HepG2 (cell line): Measurements from ENCODE around the gene SMARCAD1. TPM values are rescaled to one million over a fixed set of nuclear protein-coding genes. Genes with fewer than 3 reads are reported as not detected.

Source experiments
- ATAC-seq: fragments of 200-7000 bp; cut with Tn5 transposase; 3 replicates; pipeline ENCODE4 v1.9.1; 2020; ENCODE audit warnings: mild to moderate bottlenecking, moderate library complexity
- BruUV-seq: library from RNA; stranded (reverse); fragments of 400-500 nt; replicated peaks from 2 replicates; lab custom pipeline; 2021; lab: Mats Ljungman, UMichigan
- CTCF ChIA-PET: fragments of 300-600 bp; formaldehyde crosslinking; extraction: SDS; loops from one replicate; lab custom pipeline; 2021; ENCODE audit warnings: low total read pairs, inconsistent platforms, low intra/inter-chr PET ratio; lab: Yijun Ruan, JAX
- POLR2A ChIA-PET: fragments of 350-600 bp; sonication (Branson Sonifier 250); formaldehyde crosslinking; loops from one replicate; lab custom pipeline; 2020; ENCODE audit warnings: antibody characterized with exemption, inconsistent platforms; lab: Yijun Ruan, JAX
- DNase-seq: peaks from one replicate; pipeline ENCODE4 v3.0.0-alpha.2; 2015; ENCODE audit warnings: low spot score
- FAIRE-seq: peaks from 3 replicates; lab custom pipeline; 2011; peaks lifted over from hg19 to GRCh38; lab: Jason Lieb, UNC
- H2AFZ ChIP-seq: one replicate; pipeline ENCODE4 v1.6.1; 2011; ENCODE audit warnings: low read length, inconsistent platforms
- H3K27ac ChIP-seq: fragments of 300-600 bp; 3 replicates; pipeline ENCODE4 v1.8.0; 2011; ENCODE audit warnings: mixed run types, mild to moderate bottlenecking, mixed read lengths, low read length, inconsistent platforms; ENCODE audit not compliant: insufficient read depth; ENCODE audit errors: extremely low read length
- H3K27me3 ChIP-seq, 2 experiments: fragments of 200-600 bp in 1 of 2; 2 replicates in 1 of 2; 3 replicates in 1 of 2; pipeline versions ENCODE4 v1.6.0 to v1.8.0; 2011; ENCODE audit warnings: low read length in 2 of 2, mild to moderate bottlenecking in 2 of 2, moderate library complexity in 2 of 2, inconsistent platforms in 1 of 2; ENCODE audit not compliant: insufficient read depth in 2 of 2, control insufficient read depth in 1 of 2
- H3K36me3 ChIP-seq, 2 experiments: fragments of 200-600 bp in 1 of 2; replicated peaks in 1 of 2; 2 replicates in 1 of 2; 3 replicates in 1 of 2; pipeline versions ENCODE4 v1.5.1 to v1.8.0; 2011; ENCODE audit warnings: low read length in 2 of 2, inconsistent platforms in 1 of 2; ENCODE audit not compliant: insufficient read depth in 2 of 2, control insufficient read depth in 1 of 2
- H3K4me1 ChIP-seq: 2 replicates; pipeline ENCODE4 v1.5.1; 2012; ENCODE audit warnings: low read length, inconsistent platforms; ENCODE audit not compliant: insufficient read depth
- H3K4me2 ChIP-seq: 2 replicates; pipeline ENCODE4 v1.6.0; 2011; ENCODE audit warnings: low read depth, low read length, inconsistent platforms
- H3K4me3 ChIP-seq, 3 experiments: fragments of 200-600 bp in 1 of 3; sonication (generic), shearing (Covaris generic) in 1 of 3; replicated peaks in 1 of 3; 2 replicates each; pipeline ENCODE4 v1.5.1; 2011 to 2016; ENCODE audit warnings: low read length in 3 of 3, inconsistent platforms in 2 of 3, low read depth in 2 of 3, mild to moderate bottlenecking in 2 of 3, control low read depth in 1 of 3, mixed read lengths in 1 of 3; ENCODE audit not compliant: insufficient read depth in 1 of 3
- H3K79me2 ChIP-seq: one replicate; pipeline ENCODE4 v1.6.1; 2011; ENCODE audit warnings: low read length, inconsistent platforms; ENCODE audit not compliant: insufficient read depth
- H3K9ac ChIP-seq: 2 replicates; pipeline ENCODE4 v1.6.0; 2011; ENCODE audit warnings: mild to moderate bottlenecking, low read depth, low read length, inconsistent platforms; ENCODE audit not compliant: insufficient read depth
- H3K9me3 ChIP-seq: 2 replicates; pipeline ENCODE4 v1.5.1; 2012; ENCODE audit warnings: mild to moderate bottlenecking, low read length
- H4K20me1 ChIP-seq: 2 replicates; pipeline ENCODE4 v1.6.0; 2011; ENCODE audit warnings: inconsistent platforms, mild to moderate bottlenecking, low read length, moderate library complexity; ENCODE audit not compliant: insufficient read depth
- BCL6 ChIP-seq: IDR thresholded peaks from 2 replicates; pipeline ENCODE4 v1.6.1; 2016; ENCODE audit warnings: missing genetic modification reagents, missing compliant biosample characterization
- CREB1 ChIP-seq, 2 experiments: fragments of 450-650 bp in 1 of 2; IDR thresholded peaks; 2 replicates each; pipeline ENCODE4 v1.6.1; 2016 to 2017; ENCODE audit warnings: control low read depth in 1 of 2, mild to moderate bottlenecking in 1 of 2, missing compliant biosample characterization in 1 of 2, missing genetic modification characterization in 1 of 2
- EEA1 ChIP-seq: sonication (generic); formaldehyde crosslinking; IDR thresholded peaks from 2 replicates; pipeline ENCODE4 v1.5.1; 2020; ENCODE audit warnings: mild to moderate bottlenecking, missing genetic modification reagents, borderline replicate concordance
- HOXD1 ChIP-seq: sonication (generic); formaldehyde crosslinking; IDR thresholded peaks from 2 replicates; pipeline ENCODE4 v1.5.0; 2020; ENCODE audit warnings: missing genetic modification reagents
- MLLT10 ChIP-seq: sonication (generic); formaldehyde crosslinking; IDR thresholded peaks from 2 replicates; pipeline ENCODE4 v1.4.0; 2020; ENCODE audit warnings: missing genetic modification reagents
- NCOA5 ChIP-seq: sonication (generic); formaldehyde crosslinking; IDR thresholded peaks from 2 replicates; pipeline ENCODE4 v1.4.0; 2020; ENCODE audit warnings: missing genetic modification reagents
- ZNF230 ChIP-seq: sonication (generic); formaldehyde crosslinking; IDR thresholded peaks from 2 replicates; pipeline ENCODE4 v1.4.0; 2020; ENCODE audit warnings: mild to moderate bottlenecking, missing genetic modification reagents
- ZNF549 ChIP-seq: sonication (generic); formaldehyde crosslinking; IDR thresholded peaks from 2 replicates; pipeline ENCODE4 v1.5.0; 2020; ENCODE audit warnings: missing genetic modification reagents
- ZNF614 ChIP-seq: IDR thresholded peaks from 2 replicates; pipeline ENCODE4 v1.6.1; 2018; ENCODE audit warnings: missing biosample characterization, missing genetic modification reagents, inconsistent platforms, borderline replicate concordance
- ZNF776 ChIP-seq: sonication (generic); formaldehyde crosslinking; IDR thresholded peaks from 2 replicates; pipeline ENCODE4 v1.4.0; 2020; ENCODE audit warnings: mild to moderate bottlenecking, missing genetic modification reagents
- WGBS: methylation state at CpG from one replicate; pipeline ENCODE4 v1.1.6; 2017; ENCODE audit warnings: low lambda C conversion rate; 5-methylcytosine and 5-hydroxymethylcytosine counted together
- in situ Hi-C: cut with HindIII; loops from 2 replicates; pipeline ENCODE4 v1.10.0; 2017; ENCODE audit warnings: low pct_unique_long_range_greater_than_20kb; ENCODE audit not compliant: extremely low pct_ligation_motif_present
- intact Hi-C: fragments of 100-400 bp; cut with micrococcal nuclease; formaldehyde crosslinking; loops from one replicate; pipeline ENCODE4 v1.10.0; 2022; ENCODE audit not compliant: unreplicated experiment
- polyA plus RNA-seq, 8 experiments: library from polyadenylated mRNA; depleted of rRNA in 3 of 8; stranded (reverse) in 7 of 8; unstranded in 1 of 8; fragments of >200 nt; fragmentation: Illumina TruSeq in 4 of 8; extraction: Trizol in 4 of 8; gene quantifications; 2 replicates each; pipeline versions ENCODE4 v1.2.1 to v1.2.3, GENCODE V29; 2011 to 2016; ENCODE audit warnings: low read depth in 4 of 8, missing spikeins in 1 of 8, mixed read lengths in 1 of 8; ENCODE audit not compliant: insufficient read depth in 1 of 8
- total RNA-seq, 5 experiments: library from RNA; depleted of rRNA; stranded (reverse); fragments of >200 nt; fragmentation: Illumina TruSeq; extraction: Trizol; gene quantifications; 2 replicates each; pipeline ENCODE4 v1.2.3, GENCODE V29; 2016; ENCODE audit warnings: low read depth in 1 of 5
- TF ChIP-seq, protein P1 (sequence below): sonication (generic); formaldehyde crosslinking; IDR thresholded peaks from 2 replicates; pipeline ENCODE4 v1.4.0; 2020; ENCODE audit warnings: missing genetic modification reagents
- TF ChIP-seq, protein P2 (sequence below): sonication (generic); formaldehyde crosslinking; IDR thresholded peaks from 2 replicates; pipeline ENCODE4 v1.5.0; 2020; ENCODE audit warnings: mild to moderate bottlenecking, missing genetic modification reagents
- TF ChIP-seq, protein P3 (sequence below): IDR thresholded peaks from 2 replicates; pipeline ENCODE4 v1.6.1; 2016; ENCODE audit warnings: low read depth
- TF ChIP-seq, protein P4 (sequence below): sonication (generic); formaldehyde crosslinking; IDR thresholded peaks from 2 replicates; pipeline ENCODE4 v1.5.1; 2020; ENCODE audit warnings: missing genetic modification reagents, mild to moderate bottlenecking, borderline replicate concordance

Gene SMARCAD1
- total and polyA plus RNA-seq, 2 of the 13 experiments (the other 11 are each of a cell fraction or from before 2014, with no cell fraction given), result 18.2 to 35.9 TPM

DNA sequence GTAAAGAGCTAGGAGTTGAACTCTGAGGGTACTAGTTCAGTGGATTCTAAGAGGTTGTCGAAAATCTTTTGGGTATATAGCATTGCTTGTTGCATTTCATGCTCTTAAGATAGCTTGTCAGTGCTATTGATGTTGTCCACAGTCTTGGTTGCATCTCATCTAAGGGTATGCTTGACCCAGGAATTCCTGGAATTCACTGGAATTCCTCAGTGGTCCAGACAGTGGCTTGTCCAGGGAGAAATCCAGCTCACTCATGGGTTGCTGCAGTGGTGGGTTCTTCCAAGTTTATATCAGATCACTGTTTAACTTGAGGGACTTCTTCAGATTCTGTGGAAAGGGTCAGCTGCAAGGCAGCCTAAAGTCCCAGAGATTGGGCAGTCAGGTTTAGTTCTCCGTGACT, 29.8 kb upstream of the SMARCAD1 start:
- BruUV-seq, result no TSS peak
- DNase-seq (no peak), FAIRE-seq (no peak), ATAC-seq (no peak)
- 54% methylated on average over 2 of the region's 2 CpGs for WGBS
- H3K79me2 ChIP-seq, result no peaks in the 10 kb centered on the region
- H3K4me3 ChIP-seq, result no peak overlapping the region
- no peak overlapping the region for H2AFZ ChIP-seq
- no peak overlapping the region for H3K4me2 ChIP-seq
- CTCF ChIA-PET, result no interaction called here
- POLR2A ChIA-PET, result no interaction called here
- H3K36me3 ChIP-seq, result no peaks in the 10 kb centered on the region
- no peak overlapping the region for H3K27ac ChIP-seq
- in situ Hi-C loops, result no loop called here
- H4K20me1 ChIP-seq, result no peaks in the 10 kb centered on the region
- no peak overlapping the region for H3K9ac ChIP-seq
- no peaks in the 10 kb centered on the region for H3K4me1 ChIP-seq
- H3K27me3 ChIP-seq, result no peaks in the 10 kb centered on the region
- TF ChIP-seq MLLT10 (CRISPR knock-in tag), result no peak
- TF ChIP-seq, protein P1, sequence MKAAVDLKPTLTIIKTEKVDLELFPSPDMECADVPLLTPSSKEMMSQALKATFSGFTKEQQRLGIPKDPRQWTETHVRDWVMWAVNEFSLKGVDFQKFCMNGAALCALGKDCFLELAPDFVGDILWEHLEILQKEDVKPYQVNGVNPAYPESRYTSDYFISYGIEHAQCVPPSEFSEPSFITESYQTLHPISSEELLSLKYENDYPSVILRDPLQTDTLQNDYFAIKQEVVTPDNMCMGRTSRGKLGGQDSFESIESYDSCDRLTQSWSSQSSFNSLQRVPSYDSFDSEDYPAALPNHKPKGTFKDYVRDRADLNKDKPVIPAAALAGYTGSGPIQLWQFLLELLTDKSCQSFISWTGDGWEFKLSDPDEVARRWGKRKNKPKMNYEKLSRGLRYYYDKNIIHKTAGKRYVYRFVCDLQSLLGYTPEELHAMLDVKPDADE (CRISPR knock-in tag), result no peak
- no peak for TF ChIP-seq EEA1 (CRISPR knock-in tag)
- TF ChIP-seq BCL6, result no peak
- H3K9me3 ChIP-seq, result no peaks in the 10 kb centered on the region
- intact Hi-C loops, result no loop called here

DNA sequence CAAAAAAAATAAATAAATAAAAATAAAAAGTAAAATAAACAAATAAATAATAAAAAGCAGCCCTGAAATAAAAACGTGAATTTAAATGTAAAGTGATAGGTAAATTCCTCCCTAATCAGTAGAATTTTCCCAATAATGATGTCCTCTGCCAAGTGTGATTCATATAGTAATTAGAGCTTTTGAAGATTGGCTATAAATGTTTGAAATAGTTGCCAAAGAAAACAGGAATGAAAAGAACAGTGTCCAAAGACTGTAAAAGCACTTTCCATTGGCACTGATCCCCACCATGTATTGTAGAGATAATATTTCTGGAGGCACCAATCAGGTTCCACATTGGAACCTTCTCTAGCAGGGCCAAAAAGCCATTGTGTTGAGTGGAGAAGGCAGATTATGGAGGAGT, 25.9 kb upstream of the SMARCAD1 start:
- intact Hi-C loops (no loop called here), in situ Hi-C loops (no loop called here)
- DNase-seq, result no peak
- Histone ChIP-seq H3K4me2 (no peak overlapping the region), H3K79me2 (no peaks in the 10 kb centered on the region), H3K36me3 (no peaks in the 10 kb centered on the region), H4K20me1 (no peaks in the 10 kb centered on the region), H3K27ac (no peak overlapping the region), H2AFZ (no peak overlapping the region), H3K4me3 (no peak overlapping the region), H3K27me3 (no peaks in the 10 kb centered on the region), H3K9me3 (no peaks in the 10 kb centered on the region), H3K9ac (no peak overlapping the region), H3K4me1 (no peaks in the 10 kb centered on the region)
- no peak for FAIRE-seq
- POLR2A ChIA-PET, result no interaction called here
- no TSS peak for BruUV-seq
- ATAC-seq, result no peak
- 2% methylated on average over 1 of the region's 1 CpG for WGBS
- CTCF ChIA-PET, result no interaction called here
- TF ChIP-seq, protein P2, sequence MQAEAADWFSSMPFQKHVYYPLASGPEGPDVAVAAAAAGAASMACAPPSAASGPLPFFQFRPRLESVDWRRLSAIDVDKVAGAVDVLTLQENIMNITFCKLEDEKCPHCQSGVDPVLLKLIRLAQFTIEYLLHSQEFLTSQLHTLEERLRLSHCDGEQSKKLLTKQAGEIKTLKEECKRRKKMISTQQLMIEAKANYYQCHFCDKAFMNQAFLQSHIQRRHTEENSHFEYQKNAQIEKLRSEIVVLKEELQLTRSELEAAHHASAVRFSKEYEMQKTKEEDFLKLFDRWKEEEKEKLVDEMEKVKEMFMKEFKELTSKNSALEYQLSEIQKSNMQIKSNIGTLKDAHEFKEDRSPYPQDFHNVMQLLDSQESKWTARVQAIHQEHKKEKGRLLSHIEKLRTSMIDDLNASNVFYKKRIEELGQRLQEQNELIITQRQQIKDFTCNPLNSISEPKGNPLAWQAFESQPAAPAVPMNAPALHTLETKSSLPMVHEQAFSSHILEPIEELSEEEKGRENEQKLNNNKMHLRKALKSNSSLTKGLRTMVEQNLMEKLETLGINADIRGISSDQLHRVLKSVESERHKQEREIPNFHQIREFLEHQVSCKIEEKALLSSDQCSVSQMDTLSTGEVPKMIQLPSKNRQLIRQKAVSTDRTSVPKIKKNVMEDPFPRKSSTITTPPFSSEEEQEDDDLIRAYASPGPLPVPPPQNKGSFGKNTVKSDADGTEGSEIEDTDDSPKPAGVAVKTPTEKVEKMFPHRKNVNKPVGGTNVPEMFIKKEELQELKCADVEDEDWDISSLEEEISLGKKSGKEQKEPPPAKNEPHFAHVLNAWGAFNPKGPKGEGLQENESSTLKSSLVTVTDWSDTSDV (CRISPR knock-in tag), result no peak
- TF ChIP-seq ZNF614 (no peak), ZNF230 (no peak), ZNF549 (CRISPR knock-in tag) (no peak), CREB1 (IDR thresholded peaks at IDR 0.05) (no peak), CREB1 (CRISPR knock-in tag; IDR thresholded peaks at IDR 0.05) (no peak), ZNF776 (CRISPR knock-in tag) (no peak), HOXD1 (no peak), NCOA5 (CRISPR knock-in tag) (no peak)
- TF ChIP-seq, protein P3, sequence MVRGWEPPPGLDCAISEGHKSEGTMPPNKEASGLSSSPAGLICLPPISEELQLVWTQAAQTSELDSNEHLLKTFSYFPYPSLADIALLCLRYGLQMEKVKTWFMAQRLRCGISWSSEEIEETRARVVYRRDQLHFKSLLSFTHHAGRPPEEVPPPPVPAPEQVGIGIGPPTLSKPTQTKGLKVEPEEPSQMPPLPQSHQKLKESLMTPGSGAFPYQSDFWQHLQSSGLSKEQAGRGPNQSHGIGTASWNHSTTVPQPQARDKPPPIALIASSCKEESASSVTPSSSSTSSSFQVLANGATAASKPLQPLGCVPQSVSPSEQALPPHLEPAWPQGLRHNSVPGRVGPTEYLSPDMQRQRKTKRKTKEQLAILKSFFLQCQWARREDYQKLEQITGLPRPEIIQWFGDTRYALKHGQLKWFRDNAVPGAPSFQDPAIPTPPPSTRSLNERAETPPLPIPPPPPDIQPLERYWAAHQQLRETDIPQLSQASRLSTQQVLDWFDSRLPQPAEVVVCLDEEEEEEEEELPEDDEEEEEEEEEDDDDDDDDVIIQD (CRISPR knock-in tag), result no peak
- TF ChIP-seq, protein P4, sequence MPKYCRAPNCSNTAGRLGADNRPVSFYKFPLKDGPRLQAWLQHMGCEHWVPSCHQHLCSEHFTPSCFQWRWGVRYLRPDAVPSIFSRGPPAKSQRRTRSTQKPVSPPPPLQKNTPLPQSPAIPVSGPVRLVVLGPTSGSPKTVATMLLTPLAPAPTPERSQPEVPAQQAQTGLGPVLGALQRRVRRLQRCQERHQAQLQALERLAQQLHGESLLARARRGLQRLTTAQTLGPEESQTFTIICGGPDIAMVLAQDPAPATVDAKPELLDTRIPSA (CRISPR knock-in tag), result no peak
